SK-N-SH (cell line): ENCODE measurements around the gene NYAP2.

Experiments
- CHD2 ChIP-seq: fragments of 150-350 bp; IDR thresholded peaks from 2 replicates; pipeline ENCODE4 v1.6.1; 2018; ENCODE audit warnings: low read length; ENCODE audit not compliant: partially characterized antibody
- CTCF ChIP-seq: fragments of 200-600 bp; sonication (generic); IDR thresholded peaks from 2 replicates; pipeline ENCODE4 v1.6.1; 2017; ENCODE audit warnings: antibody characterized with exemption, mild to moderate bottlenecking, moderate library complexity
- EZH2phosphoT487 ChIP-seq: fragments of 200-600 bp; sonication (generic); IDR thresholded peaks from 2 replicates; pipeline ENCODE4 v1.6.1; 2017; ENCODE audit warnings: low read depth, mixed run types, mild to moderate bottlenecking, antibody characterized with exemption, moderate library complexity, borderline replicate concordance
- NFIC ChIP-seq: IDR thresholded peaks from 2 replicates; pipeline ENCODE4 v1.4.0; 2012; ENCODE audit warnings: borderline replicate concordance
- POLR2AphosphoS5 ChIP-seq: IDR thresholded peaks from 2 replicates; pipeline ENCODE4 v1.6.1; 2012; ENCODE audit warnings: low read depth, low read length
- SIN3A ChIP-seq: IDR thresholded peaks from 2 replicates; pipeline ENCODE4 v1.6.1; 2012; ENCODE audit warnings: low read depth, mild to moderate bottlenecking, low read length, moderate library complexity, borderline replicate concordance
- YY1 ChIP-seq: IDR thresholded peaks from 2 replicates; pipeline ENCODE4 v1.4.0; 2012; ENCODE audit warnings: low read depth, mild to moderate bottlenecking

DNA sequence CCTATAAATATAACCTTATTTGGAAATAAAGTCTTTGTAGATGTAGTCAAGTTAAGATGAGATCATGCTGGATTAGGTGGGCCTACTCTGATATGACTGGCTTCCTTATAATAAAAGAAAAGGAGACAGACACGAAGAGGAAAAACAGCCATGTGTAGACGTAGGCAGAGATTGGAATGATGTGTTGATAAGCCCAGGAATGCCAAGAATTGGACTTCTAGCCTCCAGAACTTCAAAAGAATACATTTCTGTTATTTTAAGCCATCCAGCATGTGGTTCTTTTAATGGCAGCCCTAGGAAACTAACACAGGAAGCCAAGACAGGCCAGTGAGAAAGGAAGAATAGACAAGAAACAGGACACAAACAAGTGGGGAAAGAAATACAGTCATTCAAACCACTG, 68.6 kb downstream of the NYAP2 start:
- TF ChIP-seq SIN3A: no peak
- TF ChIP-seq CTCF: no peak
- TF ChIP-seq POLR2AphosphoS5: no peak
- TF ChIP-seq EZH2phosphoT487: no peak
- no peak for TF ChIP-seq CHD2
- no peak for TF ChIP-seq NFIC
- TF ChIP-seq YY1: no peak
